Superior temporal gyrus (tissue), 1 donor: Measurements from ENCODE around the gene ATP8B1.

Experiments used
- DNase-seq: peaks from one replicate; pipeline ENCODE4 v3.0.0-alpha.2; 2016; ENCODE audit errors: extremely low spot score

ATP8B1 gene

GRCh38 chr18:57627488-57627887 lies 175.6 kb downstream of the ATP8B1 start:
- no peak for DNase-seq

GRCh38 chr18:57624988-57625387 lies 178.1 kb downstream of the ATP8B1 start:
- DNase-seq: no peak

- no peak for DNase-seq
Observed at GRCh38 chr18:57621246-57621604, 181.9 kb downstream of the ATP8B1 start.

GRCh38 chr18:57619876-57620275 lies 183.2 kb downstream of the ATP8B1 start:
- DNase-seq: no peak

GRCh38 chr18:57618910-57619309 lies 184.2 kb downstream of the ATP8B1 start:
- no peak for DNase-seq

GRCh38 chr18:57603871-57604270 lies 199.2 kb downstream of the ATP8B1 start:
- no peak for DNase-seq
